Activated CD4-positive, alpha-beta T cell treated with anti-CD3 and anti-CD28 coated beads, Interleukin-2, amount 50 U/mL, for 16 hours (primary cell): ENCODE measurements around the gene CAMKMT.

ENCODE experiments used
- DNase-seq: peaks from one replicate; pipeline ENCODE4 v3.0.0-alpha.2; 2020

The CAMKMT gene

DNA sequence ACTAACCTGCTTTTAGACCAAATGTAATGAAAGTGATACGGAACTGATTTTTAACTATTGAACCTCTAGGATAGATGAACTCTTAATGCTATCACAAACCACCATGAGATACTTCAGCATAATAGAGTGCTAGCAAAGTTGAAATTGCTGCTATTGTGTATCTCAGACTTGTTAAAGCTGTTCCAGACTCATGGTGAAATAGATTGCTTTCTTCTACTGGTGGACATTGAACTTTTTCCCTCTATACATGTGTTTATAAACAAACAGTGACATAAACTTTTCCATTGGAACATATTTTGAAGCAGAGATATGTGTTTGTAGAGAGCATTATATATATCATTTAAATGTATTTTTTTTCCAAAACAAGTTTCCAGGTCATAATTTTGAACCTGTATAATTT is 157.3 kb downstream of the CAMKMT start:
- DNase-seq: no peak

DNA sequence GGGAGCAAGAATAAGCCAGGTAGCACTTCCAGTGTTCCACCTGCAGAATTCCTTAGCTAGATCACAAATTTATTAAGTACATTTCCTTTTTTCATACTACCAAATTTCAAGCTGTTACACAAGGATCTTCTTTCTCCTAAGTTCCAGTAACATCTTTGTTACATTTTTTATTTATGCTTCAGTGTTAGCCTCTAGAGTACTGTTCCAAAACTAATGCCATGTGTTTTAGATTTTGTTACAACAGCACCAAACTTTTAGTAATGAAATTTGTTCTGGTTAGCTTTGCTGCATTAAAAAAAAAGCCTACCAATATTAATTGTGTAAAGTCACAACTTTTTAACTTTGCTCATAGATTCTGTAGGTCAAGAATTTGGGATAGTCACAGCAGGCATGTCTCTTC is 161.1 kb downstream of the CAMKMT start:
- DNase-seq: no peak

- no peak for DNase-seq
Measured at GRCh38 chr2:44524347-44524926, 162.7 kb downstream of the CAMKMT start.

- no peak for DNase-seq
Measured at GRCh38 chr2:44526352-44526751, 164.6 kb downstream of the CAMKMT start.

DNA sequence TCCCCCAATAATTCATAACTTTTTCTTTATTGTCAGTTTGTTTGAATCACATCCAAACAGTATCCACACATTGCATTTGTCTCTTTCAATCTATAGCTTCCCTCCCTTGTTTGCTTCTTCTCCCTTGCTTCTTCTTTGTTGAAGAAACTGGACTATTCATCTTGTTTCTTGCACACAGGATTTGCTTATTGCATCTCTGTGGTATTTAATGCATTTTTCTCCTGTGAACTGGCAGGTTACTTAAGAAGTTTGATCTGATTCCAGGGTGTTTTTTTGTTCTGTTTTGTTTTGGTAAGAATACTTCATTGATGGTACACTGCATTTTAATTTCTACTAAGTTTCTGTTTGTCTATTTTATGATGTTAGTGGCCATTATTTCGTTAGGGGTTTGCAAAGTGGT is 166.8 kb downstream of the CAMKMT start:
- DNase-seq: no peak

- no peak for DNase-seq
Measured at GRCh38 chr2:44529448-44529847, 167.7 kb downstream of the CAMKMT start.

DNA sequence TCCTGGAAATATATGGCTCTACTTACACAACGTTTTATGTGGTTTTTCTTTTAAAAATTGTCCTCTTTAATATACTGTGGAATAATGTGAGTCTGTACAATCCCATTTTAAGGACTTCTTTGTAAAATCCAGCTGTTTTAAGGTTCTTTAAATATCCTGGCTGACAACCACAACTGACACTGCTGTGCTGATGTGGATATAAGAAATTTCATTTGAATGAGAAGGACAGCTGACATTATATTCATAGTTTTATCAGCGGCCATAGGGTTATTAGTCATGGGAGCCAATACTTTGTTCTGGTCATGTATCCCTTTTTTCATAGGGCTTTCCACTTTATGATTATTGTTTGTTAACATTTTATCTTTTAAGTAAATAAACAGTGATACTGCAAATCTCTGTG is 169.5 kb downstream of the CAMKMT start:
- DNase-seq: no peak

GRCh38 chr2:44532031-44532430 is 170.3 kb downstream of the CAMKMT start:
- DNase-seq: no peak

GRCh38 chr2:44533508-44533907 is 171.8 kb downstream of the CAMKMT start:
- DNase-seq: no peak

GRCh38 chr2:44535376-44535775 is 173.6 kb downstream of the CAMKMT start:
- DNase-seq: no peak

DNA sequence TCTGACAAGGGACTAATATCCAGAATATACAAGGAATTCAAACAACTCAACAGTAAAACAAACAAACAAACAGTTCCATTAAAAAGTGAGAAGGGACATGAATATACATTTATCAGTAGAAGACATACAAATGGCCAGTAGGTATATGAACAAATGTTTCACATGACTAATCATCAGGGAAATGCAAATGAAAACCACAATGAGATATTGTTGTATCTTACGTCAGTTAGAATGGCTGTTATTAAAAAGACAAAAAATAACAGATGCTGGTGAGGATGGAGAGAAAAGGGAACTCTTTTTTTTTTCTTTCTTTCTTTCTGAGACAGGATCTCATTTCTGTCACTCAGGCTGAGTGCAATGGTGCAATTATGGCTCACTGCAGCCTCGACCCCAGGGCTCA is 175.5 kb downstream of the CAMKMT start:
- no peak for DNase-seq

GRCh38 chr2:44542520-44542919 is 180.8 kb downstream of the CAMKMT start:
- no peak for DNase-seq

DNA sequence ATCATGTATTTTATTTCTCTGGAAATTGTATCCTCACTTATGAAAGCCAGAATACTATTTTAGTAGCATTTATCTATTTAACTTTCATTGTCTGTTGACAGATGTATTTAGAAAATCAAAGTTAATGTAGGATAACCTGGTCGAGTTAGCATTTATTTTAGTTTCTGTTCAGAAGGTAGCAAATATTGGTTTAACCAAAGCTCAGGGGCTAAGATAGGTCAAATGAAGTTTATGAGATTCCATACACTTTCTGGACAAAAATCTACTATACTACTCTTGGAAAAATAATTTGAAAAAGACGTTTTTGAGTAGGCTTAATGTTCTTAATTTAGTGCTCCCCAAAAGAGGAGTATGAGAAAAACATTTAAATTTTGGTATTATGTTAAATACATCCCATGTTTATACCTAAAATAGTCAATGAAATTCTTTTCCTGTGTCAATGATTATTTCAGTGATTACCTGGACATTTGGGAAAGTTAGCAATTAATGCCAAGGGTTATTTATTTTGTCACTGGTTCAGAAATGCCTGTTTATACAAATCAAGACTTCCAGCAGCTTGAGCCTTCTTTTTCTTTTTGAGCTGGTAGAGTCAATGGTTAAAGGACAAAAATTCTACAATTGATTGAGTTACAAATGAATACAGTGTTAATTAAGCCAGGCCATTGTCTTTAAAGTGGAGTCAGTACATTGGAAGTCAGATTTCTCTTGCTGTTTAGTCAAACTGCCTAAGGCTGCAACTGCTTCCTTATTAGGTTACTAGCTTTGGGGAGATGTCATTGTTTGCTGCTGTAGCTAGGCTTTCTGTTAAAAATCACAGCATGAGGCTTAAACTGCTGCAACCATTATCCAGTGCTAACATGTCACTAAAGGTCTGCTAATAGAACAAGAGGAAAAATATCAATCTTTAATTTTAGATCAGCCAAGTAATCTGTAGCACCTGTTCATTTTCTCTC is 182.3 kb downstream of the CAMKMT start:
- DNase-seq: no peak

DNA sequence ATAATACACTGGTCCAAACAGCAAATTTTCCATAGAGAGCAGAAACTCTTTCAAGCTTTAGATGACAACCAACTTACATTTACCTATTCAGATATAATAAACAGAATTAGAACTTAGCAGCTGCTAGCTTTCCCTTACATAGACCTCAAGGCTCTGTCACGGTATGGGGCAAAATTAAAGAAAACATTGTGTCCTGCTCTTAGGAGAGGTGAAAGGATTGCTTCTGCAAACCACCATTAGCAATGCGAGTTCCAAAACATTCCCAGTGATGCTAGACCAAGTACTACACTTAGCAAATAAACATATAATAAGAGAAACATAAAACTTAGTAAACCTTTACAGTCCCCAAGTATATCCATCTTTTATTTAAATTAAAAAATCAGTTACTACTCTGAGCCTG is 183.3 kb downstream of the CAMKMT start:
- DNase-seq: no peak

- DNase-seq: no peak
Measured at GRCh38 chr2:44546459-44547127, 184.8 kb downstream of the CAMKMT start.

DNA sequence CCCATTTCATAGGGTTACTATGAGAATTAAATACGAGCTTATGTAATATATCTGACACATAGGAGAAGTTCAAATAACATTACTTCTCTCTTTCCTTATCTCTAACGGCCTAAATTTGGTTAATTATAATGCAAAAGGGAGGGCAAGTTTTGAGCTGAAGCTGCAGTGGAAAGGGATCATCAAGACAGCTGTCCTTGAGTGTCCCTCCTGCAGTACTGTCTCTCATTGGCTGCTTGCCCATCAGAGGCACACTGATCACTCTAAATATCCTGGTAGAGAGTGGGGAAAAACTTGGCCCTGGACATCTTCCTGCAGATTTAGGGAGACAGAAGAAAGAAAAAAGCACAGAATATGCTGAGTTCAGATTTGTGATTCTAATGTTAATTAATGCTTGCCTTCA is 186.0 kb downstream of the CAMKMT start:
- DNase-seq: no peak

GRCh38 chr2:44548221-44549098 is 186.7 kb downstream of the CAMKMT start:
- no peak for DNase-seq

GRCh38 chr2:44549099-44549471 is 187.3 kb downstream of the CAMKMT start:
- DNase-seq: no peak

DNA sequence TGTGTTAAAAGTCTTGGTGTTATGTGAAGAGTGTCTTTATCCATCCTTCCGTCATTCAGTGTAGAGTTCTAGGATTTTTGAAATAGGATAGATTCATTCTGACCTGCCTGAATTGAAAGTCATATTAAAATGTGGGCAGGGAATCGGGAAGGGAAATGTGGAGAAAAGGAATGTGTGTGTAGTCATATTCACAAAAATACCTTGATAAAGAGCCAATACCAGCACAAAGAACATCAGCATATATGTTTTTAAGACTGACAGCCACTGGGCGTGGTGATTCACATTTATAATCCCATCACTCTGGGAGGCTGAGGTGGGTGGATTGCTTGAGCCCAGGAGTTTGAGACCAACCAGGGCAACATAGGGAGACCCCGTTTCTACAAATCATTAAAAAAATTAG is 188.1 kb downstream of the CAMKMT start:
- DNase-seq: no peak

DNA sequence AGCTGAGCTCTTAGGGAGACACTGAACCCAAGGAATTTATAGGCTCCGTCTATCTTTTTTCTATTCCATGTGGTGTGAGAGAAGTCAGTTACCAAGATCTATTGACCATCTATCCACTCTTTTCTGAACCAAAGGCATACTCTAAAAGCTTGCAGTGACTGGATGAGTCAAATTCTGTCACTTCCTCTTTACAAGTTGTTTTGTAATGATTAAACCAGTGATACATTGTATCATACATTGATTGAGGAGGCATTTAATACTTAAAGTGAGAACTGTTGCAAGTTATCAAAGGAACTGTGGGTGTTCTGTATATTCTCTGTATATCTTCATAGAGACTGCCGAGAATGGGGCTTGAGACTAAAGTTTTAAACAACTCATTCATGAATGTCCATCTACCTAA is 188.8 kb downstream of the CAMKMT start:
- DNase-seq: peak; percentile 40

DNA sequence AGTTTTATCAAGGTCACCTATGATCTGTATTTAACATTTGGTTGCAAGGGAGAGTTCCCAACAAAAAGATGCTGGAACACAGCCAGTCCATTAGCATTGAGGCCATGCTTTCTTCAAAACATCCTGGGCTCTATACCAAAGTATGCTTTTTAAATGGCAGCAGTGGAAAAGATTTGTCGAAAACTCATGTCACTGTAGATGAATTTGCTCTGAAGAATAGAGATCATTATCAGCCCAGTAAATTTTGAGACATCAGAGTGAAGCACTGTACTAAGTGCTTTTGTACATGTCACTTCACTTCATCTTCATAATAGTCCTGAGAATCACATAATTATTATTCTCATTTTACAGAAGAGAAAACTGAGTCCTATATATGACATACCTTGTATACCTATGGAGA is 189.8 kb downstream of the CAMKMT start:
- no peak for DNase-seq

GRCh38 chr2:44553456-44553855 is 191.7 kb downstream of the CAMKMT start:
- no peak for DNase-seq

GRCh38 chr2:44555700-44556099 is 194.0 kb downstream of the CAMKMT start:
- DNase-seq: no peak
